Activated CD8-positive, alpha-beta memory T cell treated with anti-CD3 and anti-CD28 coated beads for 48 hours (primary cell): Measurements from ENCODE around the gene SGCD.

Source experiments
- DNase-seq, 3 experiments: peaks; one replicate each; pipeline ENCODE4 v3.0.0-alpha.2; 2020; ENCODE audit warnings: low read depth in 2 of 3, low spot score in 2 of 3

SGCD gene

GRCh38 chr5:156451505-156451904, 124.5 kb downstream of the SGCD start:
- no peak for DNase-seq

DNA sequence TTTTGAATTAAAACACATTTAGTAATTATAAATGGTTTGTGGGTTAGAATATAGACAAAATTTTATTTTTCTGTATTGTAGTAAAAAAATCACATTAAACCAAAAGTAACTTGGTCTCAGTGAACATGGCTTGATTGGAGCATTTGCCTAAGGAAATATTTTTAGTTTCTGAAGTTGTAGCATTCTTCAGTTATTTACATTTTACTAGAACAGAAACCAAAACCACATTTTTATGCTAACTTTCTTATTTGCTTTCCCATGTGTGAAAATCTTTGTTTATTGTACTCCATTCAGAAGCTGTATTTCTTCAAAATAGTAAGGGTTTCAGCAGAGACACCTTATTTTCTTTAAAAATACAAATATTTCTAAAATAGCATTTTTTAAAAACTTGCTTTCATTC, 129.9 kb downstream of the SGCD start:
- DNase-seq, result no peak

DNA sequence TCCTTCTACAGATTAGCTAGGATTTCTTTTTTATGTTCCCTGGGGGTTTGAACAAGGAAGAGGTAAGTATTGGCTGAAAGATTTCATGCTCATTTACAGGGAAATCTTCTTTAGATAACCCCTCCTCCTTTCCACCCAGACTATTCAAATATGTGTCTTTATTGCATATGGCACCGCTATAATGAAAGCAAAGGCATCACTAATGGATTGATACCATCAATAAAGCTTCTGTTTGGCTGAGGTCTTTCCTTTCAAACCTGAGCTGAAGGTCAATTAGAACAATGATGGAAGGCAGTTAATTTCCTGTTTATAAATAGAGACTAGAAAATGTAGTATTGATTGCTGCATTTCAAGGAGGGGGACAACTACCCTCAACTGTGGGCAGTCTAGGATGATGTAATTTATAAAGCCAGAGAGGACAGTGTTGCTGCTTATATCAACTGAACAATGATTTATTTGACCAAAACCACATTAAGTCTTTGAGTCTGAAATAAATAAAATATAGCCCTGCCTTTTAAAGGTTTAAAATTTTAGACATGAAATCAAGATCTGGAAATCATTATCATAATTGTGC, 132.9 kb downstream of the SGCD start:
- DNase-seq, result no peak

DNA sequence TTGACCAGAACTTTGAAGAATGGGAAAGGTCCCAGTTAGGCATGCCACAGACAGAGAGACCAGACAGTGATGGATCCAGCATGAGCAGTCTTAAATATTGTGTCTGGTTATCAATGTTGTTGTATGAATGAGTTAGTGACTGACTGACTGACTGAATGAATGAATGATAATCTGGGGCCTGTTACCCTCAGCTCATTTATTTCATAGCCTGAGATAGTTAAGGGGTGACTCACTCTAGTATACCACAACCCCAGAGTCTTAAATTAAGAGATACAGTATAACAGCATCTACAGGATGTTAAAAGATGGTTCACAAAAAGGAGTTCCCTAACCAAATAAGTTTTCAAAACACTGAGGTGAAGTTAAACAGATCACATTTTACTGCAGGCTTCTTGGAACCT, 133.5 kb downstream of the SGCD start:
- no peak for DNase-seq

- DNase-seq, result no peak
These were observed 139.9 kb downstream of the SGCD start for GRCh38 chr5:156466871-156467270.

- DNase-seq, result no peak
These were observed 142.7 kb downstream of the SGCD start for GRCh38 chr5:156469636-156470035.

DNA sequence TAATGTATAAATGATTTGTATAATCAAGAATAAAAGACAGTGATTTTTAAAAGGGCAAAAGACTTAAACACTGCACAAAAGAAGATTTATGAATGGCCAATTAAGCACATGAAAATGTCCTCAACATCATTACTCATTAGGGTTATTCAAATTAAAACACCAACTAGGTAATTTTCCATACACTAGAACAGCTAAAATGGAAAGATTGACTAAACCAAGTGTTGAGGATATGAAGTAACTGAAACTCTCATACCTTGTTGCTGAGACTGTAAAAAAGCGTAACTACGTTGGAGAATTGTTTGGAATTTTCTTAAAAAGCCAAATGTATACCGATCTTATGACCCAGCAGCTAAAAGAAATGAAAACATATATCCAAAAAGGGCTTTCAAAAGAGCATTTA, 144.9 kb downstream of the SGCD start:
- no peak for DNase-seq

GRCh38 chr5:156473269-156473908, 146.4 kb downstream of the SGCD start:
- no peak for DNase-seq

- no peak for DNase-seq
These were observed 147.3 kb downstream of the SGCD start for GRCh38 chr5:156474251-156474650.

- no peak for DNase-seq
These were observed 148.5 kb downstream of the SGCD start for GRCh38 chr5:156475182-156476157.

DNA sequence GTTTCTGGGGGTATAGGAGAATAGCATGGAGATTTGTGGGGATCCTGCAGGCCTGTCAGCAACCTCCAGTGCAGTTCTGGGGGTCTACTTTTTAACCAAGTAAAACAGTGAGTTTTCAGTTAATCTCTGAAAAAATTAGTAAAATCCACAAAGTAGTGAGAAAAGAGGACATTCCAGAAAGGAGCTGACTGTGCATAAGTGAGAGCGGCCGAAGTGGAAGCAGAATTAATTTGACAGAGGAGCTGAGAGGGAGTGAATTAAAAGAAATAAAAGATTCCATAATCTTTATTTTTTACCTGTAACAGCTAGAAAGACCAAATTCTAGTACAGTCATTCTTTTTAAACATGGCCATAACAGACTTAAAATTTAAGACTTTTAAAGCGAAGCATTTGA, 149.2 kb downstream of the SGCD start:
- DNase-seq, result no peak

GRCh38 chr5:156476678-156477077, 149.7 kb downstream of the SGCD start:
- DNase-seq, result no peak

DNA sequence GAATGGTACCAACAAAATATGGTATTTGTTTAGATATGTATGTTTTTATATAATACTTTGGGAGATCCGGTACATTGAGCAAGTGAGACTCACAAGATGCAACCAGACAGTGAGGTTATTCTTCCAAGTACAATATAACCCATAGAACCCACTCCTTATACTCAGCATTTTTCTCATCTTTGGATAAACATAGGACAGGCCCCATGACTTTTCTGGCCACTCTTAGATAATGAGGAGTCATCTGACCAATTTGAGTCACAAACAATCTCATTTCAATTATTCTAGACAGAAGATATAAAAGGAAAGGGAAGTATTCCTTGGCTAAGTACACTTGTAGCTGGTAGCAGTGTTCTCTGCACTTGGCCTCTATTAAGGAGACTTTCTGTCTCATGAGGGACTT, 150.2 kb downstream of the SGCD start:
- no peak for DNase-seq

DNA sequence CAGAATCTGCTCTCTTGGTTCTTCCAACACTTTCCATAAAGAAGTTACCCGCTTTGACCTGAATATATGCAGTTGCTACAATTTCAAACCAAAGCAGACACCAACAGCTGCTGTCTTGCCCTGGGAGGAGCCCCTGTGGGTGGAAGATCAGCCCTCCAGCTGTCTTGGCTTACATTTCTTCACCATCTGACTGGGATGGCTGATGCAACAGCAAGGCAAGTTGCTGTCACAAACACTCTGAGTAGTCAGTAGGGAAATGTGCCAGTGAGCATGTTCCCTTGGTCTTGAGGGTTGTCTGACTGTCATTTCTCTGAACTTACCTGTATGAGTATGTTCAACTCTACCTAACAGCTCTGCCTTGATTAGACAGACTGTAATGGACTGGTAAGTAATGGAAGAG, 152.9 kb downstream of the SGCD start:
- no peak for DNase-seq

- DNase-seq, result no peak
These were observed 154.8 kb downstream of the SGCD start for GRCh38 chr5:156481741-156482140.

GRCh38 chr5:156482818-156483217, 155.9 kb downstream of the SGCD start:
- DNase-seq, result no peak

GRCh38 chr5:156486394-156487238, 159.7 kb downstream of the SGCD start:
- no peak for DNase-seq

DNA sequence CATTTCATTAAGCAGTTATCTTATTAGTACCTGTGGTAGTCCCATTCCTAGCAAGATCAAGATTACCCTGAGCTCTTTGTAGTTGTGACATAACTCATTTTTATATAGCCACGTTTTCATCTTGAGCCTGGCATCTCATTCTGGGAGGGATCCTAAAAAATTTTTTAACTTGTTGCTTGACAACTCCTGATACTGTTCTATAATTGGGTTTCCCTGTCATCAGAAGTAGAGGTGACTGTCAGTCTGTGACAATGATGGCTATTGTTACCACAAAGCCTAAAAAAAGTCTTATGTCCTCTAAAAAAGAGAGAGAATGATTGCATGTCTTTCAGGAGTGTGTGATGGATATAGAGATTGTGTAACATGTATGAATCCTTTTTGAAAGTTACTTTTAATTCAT, 164.8 kb downstream of the SGCD start:
- DNase-seq, result no peak

DNA sequence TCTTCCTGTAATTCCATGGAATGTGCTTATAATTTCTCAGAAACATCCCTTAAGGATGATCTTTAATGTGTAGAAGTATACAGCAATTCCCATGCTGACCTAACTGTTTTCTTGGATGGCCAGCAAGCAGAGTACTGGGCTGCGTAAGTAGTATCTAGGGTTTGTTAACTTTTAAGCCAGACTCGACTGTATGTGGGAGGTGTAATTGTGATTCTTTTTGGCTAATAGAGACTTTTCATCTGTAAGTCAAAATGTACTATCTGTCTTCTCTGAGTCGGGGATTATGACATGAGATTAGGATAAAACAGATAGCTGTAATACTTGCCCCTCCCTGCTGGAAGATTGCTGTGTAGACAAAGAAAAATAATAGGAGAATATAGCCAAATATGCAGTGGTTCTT, 169.3 kb downstream of the SGCD start:
- no peak for DNase-seq

DNA sequence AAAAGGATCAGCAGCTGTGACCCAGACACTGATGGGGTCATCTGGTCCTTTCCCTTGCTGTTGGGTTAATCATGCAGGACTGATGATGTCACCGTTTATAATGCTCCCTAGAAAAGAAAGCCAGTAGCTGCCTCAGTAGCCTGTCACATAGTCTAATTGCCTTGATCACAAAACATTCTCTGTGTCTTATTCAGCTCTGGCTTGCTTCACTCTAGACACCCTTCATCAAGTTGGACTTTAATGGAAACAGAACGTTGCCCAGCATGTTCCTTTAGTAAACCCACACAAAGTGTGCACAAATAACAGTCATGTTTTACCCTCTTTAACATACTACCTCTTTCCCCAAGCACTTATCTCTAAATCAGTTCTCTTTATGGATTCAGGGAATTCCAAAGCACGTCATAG, 170.8 kb downstream of the SGCD start:
- DNase-seq, result no peak

GRCh38 chr5:156498226-156498980, 171.4 kb downstream of the SGCD start:
- DNase-seq, result no peak
